DOHH2 (cell line): Measurements from ENCODE around the gene KLK11.

Source experiments
- CTCF ChIP-seq: fragments of 200-600 bp; sonication (generic); IDR thresholded peaks from one replicate; pipeline ENCODE4 v1.5.1; 2014; ENCODE audit warnings: antibody characterized with exemption, mild to moderate bottlenecking, low read depth, low read length; ENCODE audit not compliant: poor library complexity, severe bottlenecking
- EZH2phosphoT487 ChIP-seq: fragments of 200-600 bp; sonication (generic); IDR thresholded peaks from 2 replicates; pipeline ENCODE4 v1.6.1; 2017; ENCODE audit warnings: borderline replicate concordance, mild to moderate bottlenecking, antibody characterized with exemption, low read length, moderate library complexity, mixed read lengths

GRCh38 chr19:51016798-51017683 lies 9.4 kb downstream of the KLK11 start:
- TF ChIP-seq CTCF (peak; percentile 68), EZH2phosphoT487 (no peak)
